ENCODE measurements around the gene IFNAR2. TPM values are rescaled to one million over a fixed set of nuclear protein-coding genes. Genes with fewer than 3 reads are reported as not detected.

IFNAR2 gene
- total RNA-seq, 4 donors from 2014 or later, result 3.3 to 6.5 (median 3.8) TPM

- no peak overlapping the region for H3K4me3 ChIP-seq
- no peaks in the 10 kb centered on the region for H3K9me3 ChIP-seq
- H3K27ac ChIP-seq, result no peak overlapping the region
- no peaks in the 10 kb centered on the region for H3K4me1 ChIP-seq
- no peak for DNase-seq (ENCODE audit: low spot score in 2 of 2)
- H3K36me3 ChIP-seq, result peaks cover 52% of the 10 kb centered on the region
- TF ChIP-seq POLR2AphosphoS5 (IDR thresholded peaks at IDR 0.05), result no peak
- no peak for TF ChIP-seq POLR2A (IDR thresholded peaks at IDR 0.05)
- TF ChIP-seq EP300 (IDR thresholded peaks at IDR 0.05), result no peak
- no peak for TF ChIP-seq CTCF (IDR thresholded peaks at IDR 0.05)
- H3K27me3 ChIP-seq, result no peaks in the 10 kb centered on the region
- 97% methylated on average over 5 of the region's 5 CpGs for WGBS
Measured at GRCh38 chr21:33254766-33255165, 25.0 kb downstream of the IFNAR2 start.

GRCh38 chr21:33255404-33255803 is 25.7 kb downstream of the IFNAR2 start:
- TF ChIP-seq CTCF (IDR thresholded peaks at IDR 0.05) (no peak), POLR2AphosphoS5 (IDR thresholded peaks at IDR 0.05) (no peak), POLR2A (IDR thresholded peaks at IDR 0.05) (no peak), EP300 (IDR thresholded peaks at IDR 0.05) (no peak)
- Histone ChIP-seq H3K9me3 (no peaks in the 10 kb centered on the region), H3K27me3 (no peaks in the 10 kb centered on the region), H3K4me3 (no peak overlapping the region), H3K27ac (no peak overlapping the region), H3K36me3 (peaks cover 50% of the 10 kb centered on the region), H3K4me1 (no peaks in the 10 kb centered on the region)
- WGBS, result 25% methylated on average over 1 of the region's 1 CpG
- DNase-seq (ENCODE audit: low spot score in 2 of 2), result no peak

GRCh38 chr21:33256019-33256418 is 26.3 kb downstream of the IFNAR2 start:
- no peak for TF ChIP-seq POLR2A (IDR thresholded peaks at IDR 0.05)
- no peak for TF ChIP-seq POLR2AphosphoS5 (IDR thresholded peaks at IDR 0.05)
- TF ChIP-seq EP300 (IDR thresholded peaks at IDR 0.05), result no peak
- no peak for TF ChIP-seq CTCF (IDR thresholded peaks at IDR 0.05)
- DNase-seq (ENCODE audit: low spot score in 2 of 2), result no peak
- H3K4me1 ChIP-seq, result no peaks in the 10 kb centered on the region
- H3K27ac ChIP-seq, result no peak overlapping the region
- H3K4me3 ChIP-seq, result no peak overlapping the region
- no peaks in the 10 kb centered on the region for H3K9me3 ChIP-seq
- WGBS, result 91% methylated on average over 6 of the region's 6 CpGs
- no peaks in the 10 kb centered on the region for H3K27me3 ChIP-seq
- H3K36me3 ChIP-seq, result peaks cover 44% of the 10 kb centered on the region

- H3K4me1 ChIP-seq, result no peaks in the 10 kb centered on the region
- no peaks in the 10 kb centered on the region for H3K27me3 ChIP-seq
- H3K9me3 ChIP-seq, result no peaks in the 10 kb centered on the region
- 93% methylated on average over 17 of the region's 18 CpGs for WGBS
- H3K27ac ChIP-seq, result no peak overlapping the region
- TF ChIP-seq CTCF (IDR thresholded peaks at IDR 0.05) (no peak), EP300 (IDR thresholded peaks at IDR 0.05) (no peak), POLR2AphosphoS5 (IDR thresholded peaks at IDR 0.05) (no peak), POLR2A (IDR thresholded peaks at IDR 0.05) (no peak)
- peaks cover 33% of the 10 kb centered on the region for H3K36me3 ChIP-seq
- H3K4me3 ChIP-seq, result no peak overlapping the region
- no peak for DNase-seq (ENCODE audit: low spot score in 2 of 2)
Measured at GRCh38 chr21:33257094-33257803, 27.5 kb downstream of the IFNAR2 start.

- 70% methylated on average over 9 of the region's 9 CpGs for WGBS
- TF ChIP-seq EP300 (IDR thresholded peaks at IDR 0.05) (no peak), POLR2AphosphoS5 (IDR thresholded peaks at IDR 0.05) (no peak), POLR2A (IDR thresholded peaks at IDR 0.05) (no peak), CTCF (IDR thresholded peaks at IDR 0.05) (no peak)
Measured at GRCh38 chr21:33258475-33258874, 28.7 kb downstream of the IFNAR2 start.

More at GRCh38 chr21:33258475-33258874, 28.7 kb downstream of the IFNAR2 start:
- H3K36me3 ChIP-seq, result peaks cover 23% of the 10 kb centered on the region
- H3K27ac ChIP-seq, result no peak overlapping the region
- H3K4me3 ChIP-seq, result no peak overlapping the region
- H3K9me3 ChIP-seq, result no peaks in the 10 kb centered on the region
- no peak for DNase-seq (ENCODE audit: low spot score in 2 of 2)
- no peaks in the 10 kb centered on the region for H3K4me1 ChIP-seq
- H3K27me3 ChIP-seq, result no peaks in the 10 kb centered on the region

Measured in suprapubic skin (tissue), 4 donors.